GM13976 (cell line): ENCODE measurements around the gene PCP4.

ENCODE experiments used
- DNase-seq: peaks from one replicate; pipeline ENCODE4 v3.0.0; 2012; ENCODE audit warnings: low spot score
- in situ Hi-C: fragments of 300-500 bp; cut with MboI; formaldehyde crosslinking; loops from one replicate; pipeline ENCODE4 v1.12.0; 2022; ENCODE audit warnings: low sequenced_read_pairs, mixed read lengths, inconsistent platforms; ENCODE audit not compliant: unreplicated experiment
- TF ChIP-seq, protein P1 (sequence below): IDR thresholded peaks from 2 replicates; pipeline ENCODE4 v1.5.1; 2012; ENCODE audit warnings: borderline replicate concordance, mild to moderate bottlenecking; ENCODE audit not compliant: insufficient read depth; ENCODE audit errors: extremely low read depth, missing control alignments, control extremely low read depth

PCP4 gene

DNA sequence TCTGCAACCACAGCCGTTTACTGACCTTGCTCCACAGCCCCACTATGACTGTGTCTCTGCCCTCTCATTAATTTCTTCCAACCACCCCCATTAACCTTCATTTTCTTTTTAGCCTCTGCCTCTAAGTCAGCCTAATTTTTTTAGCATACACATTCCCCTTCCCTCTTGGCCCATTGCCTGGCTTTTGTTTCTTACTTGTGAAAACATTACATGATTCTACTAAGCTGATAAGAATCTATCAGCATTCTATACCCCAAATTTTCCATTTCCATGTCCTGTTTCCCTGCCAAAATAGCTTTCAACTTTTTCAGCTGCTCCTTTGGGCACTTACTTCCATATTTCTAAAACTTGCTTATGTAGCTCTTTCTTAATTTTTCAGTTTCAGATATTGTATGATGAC, 79.8 kb downstream of the PCP4 start:
- in situ Hi-C loops: no loop called here
- TF ChIP-seq, protein P1, sequence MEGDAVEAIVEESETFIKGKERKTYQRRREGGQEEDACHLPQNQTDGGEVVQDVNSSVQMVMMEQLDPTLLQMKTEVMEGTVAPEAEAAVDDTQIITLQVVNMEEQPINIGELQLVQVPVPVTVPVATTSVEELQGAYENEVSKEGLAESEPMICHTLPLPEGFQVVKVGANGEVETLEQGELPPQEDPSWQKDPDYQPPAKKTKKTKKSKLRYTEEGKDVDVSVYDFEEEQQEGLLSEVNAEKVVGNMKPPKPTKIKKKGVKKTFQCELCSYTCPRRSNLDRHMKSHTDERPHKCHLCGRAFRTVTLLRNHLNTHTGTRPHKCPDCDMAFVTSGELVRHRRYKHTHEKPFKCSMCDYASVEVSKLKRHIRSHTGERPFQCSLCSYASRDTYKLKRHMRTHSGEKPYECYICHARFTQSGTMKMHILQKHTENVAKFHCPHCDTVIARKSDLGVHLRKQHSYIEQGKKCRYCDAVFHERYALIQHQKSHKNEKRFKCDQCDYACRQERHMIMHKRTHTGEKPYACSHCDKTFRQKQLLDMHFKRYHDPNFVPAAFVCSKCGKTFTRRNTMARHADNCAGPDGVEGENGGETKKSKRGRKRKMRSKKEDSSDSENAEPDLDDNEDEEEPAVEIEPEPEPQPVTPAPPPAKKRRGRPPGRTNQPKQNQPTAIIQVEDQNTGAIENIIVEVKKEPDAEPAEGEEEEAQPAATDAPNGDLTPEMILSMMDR: no peak
- no peak for DNase-seq

DNA sequence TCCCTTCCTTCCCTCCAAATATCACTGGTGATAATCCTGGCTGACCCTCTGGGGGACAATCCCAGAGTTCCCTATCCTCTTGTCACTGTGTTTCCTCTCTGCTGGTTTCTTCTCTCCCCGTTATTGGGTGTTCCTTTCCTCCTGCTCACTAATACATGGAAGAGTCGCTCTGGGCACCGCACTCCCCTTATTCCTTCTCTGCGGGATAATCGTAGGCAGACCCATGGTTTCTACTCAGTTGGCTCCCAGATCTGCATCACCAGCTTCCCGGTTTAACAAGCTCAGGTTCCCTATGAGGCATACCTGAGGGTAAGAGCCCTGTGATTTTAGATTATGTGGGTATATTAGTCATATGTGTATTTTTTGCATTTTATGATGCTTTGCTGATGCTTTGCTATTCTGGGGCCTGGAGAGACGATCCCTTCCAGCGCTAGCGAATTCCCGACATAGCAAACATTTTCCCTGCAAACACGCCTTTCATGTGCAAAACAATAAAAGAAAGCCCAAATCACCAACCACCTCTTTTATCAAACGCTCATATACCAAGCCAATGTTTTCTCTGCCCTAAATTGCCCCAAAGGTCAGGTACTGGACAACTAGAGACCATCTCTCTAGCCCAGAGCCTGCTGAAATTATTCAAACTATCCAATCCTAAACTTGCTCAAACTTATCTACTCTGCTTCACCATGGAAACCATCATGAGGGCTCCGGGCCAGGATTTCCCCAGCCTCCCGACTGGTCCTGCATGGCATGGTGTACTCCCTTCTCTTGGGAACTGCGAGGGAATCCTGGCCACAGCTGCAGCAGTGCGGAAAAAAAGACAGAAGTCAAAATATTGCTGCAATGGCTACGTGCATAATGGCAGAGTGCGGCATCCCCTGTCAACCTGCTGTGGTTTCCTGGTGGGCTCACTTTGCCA, 84.2 kb downstream of the PCP4 start:
- DNase-seq: no peak
- in situ Hi-C loops: no loop called here
- TF ChIP-seq, protein P1: no peak

DNA sequence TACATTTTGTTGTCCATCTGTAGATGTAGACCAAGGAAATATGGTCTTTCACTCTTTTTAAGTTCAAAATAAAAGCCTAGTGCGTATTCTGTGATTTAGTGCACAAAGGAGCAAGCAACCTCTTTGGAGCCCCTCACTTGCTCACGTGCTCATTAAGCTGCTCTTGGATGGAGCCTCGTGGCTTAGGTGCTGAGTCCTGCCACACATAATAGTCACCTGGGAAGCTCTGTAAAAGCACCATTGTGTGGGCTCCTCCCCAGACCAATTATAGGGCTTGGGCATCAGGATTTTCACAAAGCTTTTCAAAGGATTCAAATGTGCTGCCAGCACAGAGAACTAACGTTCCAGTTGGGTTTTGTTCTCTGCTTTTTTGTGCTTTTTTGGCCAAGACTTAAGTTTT, 85.0 kb downstream of the PCP4 start:
- no peak for DNase-seq
- in situ Hi-C loops: no loop called here
- TF ChIP-seq, protein P1: no peak

DNA sequence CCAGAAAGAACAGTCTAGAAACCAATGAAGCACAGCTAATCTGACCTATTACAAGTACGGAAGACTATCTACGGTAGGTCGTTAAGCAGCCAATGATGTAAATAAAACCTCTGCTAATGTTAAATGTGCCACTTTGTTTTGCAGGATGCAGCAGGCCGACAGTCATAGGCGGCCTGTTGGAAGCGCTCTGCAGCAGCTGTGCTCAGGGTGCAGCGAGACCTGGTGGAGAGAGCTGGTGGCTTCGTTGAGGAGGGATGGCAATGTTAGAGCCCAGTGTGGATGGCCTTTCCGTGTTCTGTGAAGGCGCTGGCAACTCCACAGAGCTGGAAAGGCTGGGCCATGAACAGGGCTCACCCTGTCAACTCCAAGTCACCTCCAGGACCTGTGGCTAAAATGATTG, 87.3 kb downstream of the PCP4 start:
- in situ Hi-C loops: no loop called here
- DNase-seq: no peak
- TF ChIP-seq, protein P1: no peak

DNA sequence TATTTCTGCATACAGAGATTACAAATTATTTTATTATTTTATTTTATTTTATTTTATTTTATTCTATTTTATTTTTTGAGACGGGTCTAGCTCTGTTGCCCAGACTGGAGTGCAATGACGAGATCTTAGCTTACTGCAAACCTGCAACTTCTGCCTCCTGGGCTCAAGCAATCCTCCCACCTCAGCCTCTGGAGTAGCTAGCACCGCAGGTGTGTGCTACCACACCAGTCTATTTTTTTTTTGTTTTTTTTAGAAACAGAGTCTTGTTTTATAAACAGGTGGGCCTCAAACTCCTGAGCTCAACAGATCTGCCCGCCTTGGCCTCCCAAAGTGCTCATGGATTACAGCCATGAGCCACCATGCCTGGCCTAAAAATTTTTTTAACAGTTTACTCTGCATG, 88.1 kb downstream of the PCP4 start:
- DNase-seq: no peak
- TF ChIP-seq, protein P1: no peak
- in situ Hi-C loops: no loop called here

DNA sequence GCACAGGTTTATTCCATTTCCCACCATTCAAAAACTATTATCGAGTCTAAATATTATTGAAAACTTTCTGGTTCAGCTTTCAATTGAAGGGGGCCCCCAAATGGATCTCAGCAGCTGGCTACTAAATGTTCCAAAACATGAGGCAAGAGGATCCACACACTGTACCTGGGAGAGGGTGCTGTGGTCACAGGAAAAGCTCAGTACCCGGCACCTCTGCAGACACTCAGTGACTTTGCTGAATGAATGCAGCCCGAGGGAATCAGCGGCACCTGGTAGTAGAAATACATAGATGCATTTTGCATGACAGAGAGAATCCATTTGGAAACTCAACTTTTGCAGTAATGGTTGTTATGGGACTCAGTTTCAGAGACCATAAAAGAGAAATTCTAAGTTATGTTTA, 89.3 kb downstream of the PCP4 start:
- TF ChIP-seq, protein P1: no peak
- no peak for DNase-seq
- in situ Hi-C loops: no loop called here

DNA sequence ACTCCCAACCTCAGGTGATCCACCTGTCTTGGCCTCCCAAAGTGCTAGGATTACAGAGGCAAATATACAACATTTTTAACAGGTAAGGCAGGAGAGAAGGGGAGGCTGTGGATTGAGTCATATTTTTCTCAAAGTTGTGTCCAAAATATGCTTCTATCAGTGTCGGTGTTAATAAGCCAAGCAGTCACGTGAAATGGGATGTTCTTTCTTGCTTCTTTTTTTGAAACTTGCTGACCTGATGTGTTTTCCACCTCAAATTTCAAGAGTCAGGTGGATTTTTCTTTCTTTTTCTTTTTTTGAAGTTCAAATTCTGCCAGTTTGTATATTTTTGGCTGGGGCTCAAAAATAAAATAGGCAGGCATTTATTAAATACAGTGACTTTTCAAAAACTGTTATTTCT, 91.5 kb downstream of the PCP4 start:
- TF ChIP-seq, protein P1: no peak
- in situ Hi-C loops: no loop called here
- DNase-seq: no peak
